ENCODE measurements around the gene EXOSC3.

EXOSC3 gene

DNA sequence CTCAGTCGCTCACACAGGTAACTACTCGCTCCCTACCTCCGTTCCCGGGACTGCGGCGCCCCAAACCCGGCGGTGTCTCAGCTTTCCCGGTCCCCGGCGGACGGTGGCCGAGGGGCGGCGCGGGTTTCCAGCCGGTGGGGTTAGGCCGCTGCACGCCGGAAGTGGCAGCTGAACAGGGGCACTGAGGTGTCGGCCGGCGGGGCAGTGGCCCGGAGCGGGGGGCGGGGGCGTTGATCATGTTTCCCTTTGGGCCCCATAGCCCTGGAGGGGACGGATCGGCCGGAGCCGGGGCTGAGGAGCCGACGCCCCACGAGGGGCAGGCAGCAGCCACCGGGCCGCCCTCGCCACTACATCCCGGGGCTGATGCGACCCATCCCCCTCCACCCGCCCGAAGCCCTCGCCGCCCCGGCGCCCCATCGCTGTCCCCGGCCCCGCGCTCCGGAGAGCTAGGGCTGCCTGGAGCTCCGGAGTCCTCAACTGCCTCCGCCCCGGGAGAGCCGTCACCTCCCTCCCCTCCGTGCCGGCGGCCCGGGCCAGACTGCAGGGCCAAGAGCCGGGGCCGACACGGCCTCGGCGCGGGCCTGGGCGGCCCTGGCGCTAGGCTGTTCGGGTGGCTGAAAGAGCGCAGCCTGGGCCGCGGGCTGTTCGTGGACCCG, 15.9 kb upstream of the EXOSC3 start, which contains the start of gene DCAF10 (continued):
- TF ChIP-seq ZNF610 (tag by site-specific recombination; IDR thresholded peaks at IDR 0.05; ENCODE audit: borderline replicate concordance) (peak; percentile 77; the same call in 1 of the 2 replicates), SALL2 (tag by site-specific recombination; IDR thresholded peaks at IDR 0.05; ENCODE audit: borderline replicate concordance) (peak; percentile 94; the same call in 1 of the 2 replicates), ZFP69B (tag by site-specific recombination; IDR thresholded peaks at IDR 0.05) (peak; percentile 80), ZNF529 (tag by site-specific recombination; IDR thresholded peaks at IDR 0.05; ENCODE audit: insufficient replicate concordance) (no peak), ZNF266 (tag by site-specific recombination; IDR thresholded peaks at IDR 0.05; ENCODE audit: low read depth) (no peak), ZNF707 (tag by site-specific recombination; IDR thresholded peaks at IDR 0.05) (no peak), ZNF23 (tag by site-specific recombination; IDR thresholded peaks at IDR 0.05; ENCODE audit: borderline replicate concordance) (peak; percentile 47; the same call in 1 of the 2 replicates), GLI4 (tag by site-specific recombination; IDR thresholded peaks at IDR 0.05) (peak; percentile 97), ZIC2 (tag by site-specific recombination; IDR thresholded peaks at IDR 0.05) (0 out of 2 replicates have a peak, but pooled peaks have one; percentile 17), HOXC10 (CRISPR knock-in tag; IDR thresholded peaks at IDR 0.05) (no peak), KLF7 (tag by site-specific recombination; IDR thresholded peaks at IDR 0.05; ENCODE audit: borderline replicate concordance) (peak; percentile 94), ZNF416 (tag by site-specific recombination; IDR thresholded peaks at IDR 0.05) (no peak), ZXDB (tag by site-specific recombination; IDR thresholded peaks at IDR 0.05) (peak; percentile 98), ZNF600 (tag by site-specific recombination; IDR thresholded peaks at IDR 0.05) (0 out of 2 replicates have a peak, but pooled peaks have one; percentile 19), ZNF24 (tag by site-specific recombination; IDR thresholded peaks at IDR 0.05) (peak; percentile 87), ZNF292 (tag by site-specific recombination; IDR thresholded peaks at IDR 0.05; ENCODE audit: borderline replicate concordance, low read depth) (no peak), KLF10 (tag by site-specific recombination; IDR thresholded peaks at IDR 0.05) (peak; percentile 69), YY1 (tag by site-specific recombination; IDR thresholded peaks at IDR 0.05) (peak; percentile 84), WT1 (tag by site-specific recombination; IDR thresholded peaks at IDR 0.05) (peak; percentile 56; the same call in 1 of the 2 replicates), ZNF843 (tag by site-specific recombination; IDR thresholded peaks at IDR 0.05) (peak; percentile 64), MZF1 (tag by site-specific recombination; IDR thresholded peaks at IDR 0.05; ENCODE audit: borderline replicate concordance) (peak; percentile 42; the same call in 1 of the 2 replicates), ZNF701 (tag by site-specific recombination; IDR thresholded peaks at IDR 0.05) (no peak)
- TF ChIP-seq, protein P1, sequence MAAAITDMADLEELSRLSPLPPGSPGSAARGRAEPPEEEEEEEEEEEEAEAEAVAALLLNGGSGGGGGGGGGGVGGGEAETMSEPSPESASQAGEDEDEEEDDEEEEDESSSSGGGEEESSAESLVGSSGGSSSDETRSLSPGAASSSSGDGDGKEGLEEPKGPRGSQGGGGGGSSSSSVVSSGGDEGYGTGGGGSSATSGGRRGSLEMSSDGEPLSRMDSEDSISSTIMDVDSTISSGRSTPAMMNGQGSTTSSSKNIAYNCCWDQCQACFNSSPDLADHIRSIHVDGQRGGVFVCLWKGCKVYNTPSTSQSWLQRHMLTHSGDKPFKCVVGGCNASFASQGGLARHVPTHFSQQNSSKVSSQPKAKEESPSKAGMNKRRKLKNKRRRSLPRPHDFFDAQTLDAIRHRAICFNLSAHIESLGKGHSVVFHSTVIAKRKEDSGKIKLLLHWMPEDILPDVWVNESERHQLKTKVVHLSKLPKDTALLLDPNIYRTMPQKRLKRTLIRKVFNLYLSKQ (tag by site-specific recombination; IDR thresholded peaks at IDR 0.05; ENCODE audit: borderline replicate concordance), result peak; percentile 72; the same call in 1 of the 2 replicates
- TF ChIP-seq, protein P2, sequence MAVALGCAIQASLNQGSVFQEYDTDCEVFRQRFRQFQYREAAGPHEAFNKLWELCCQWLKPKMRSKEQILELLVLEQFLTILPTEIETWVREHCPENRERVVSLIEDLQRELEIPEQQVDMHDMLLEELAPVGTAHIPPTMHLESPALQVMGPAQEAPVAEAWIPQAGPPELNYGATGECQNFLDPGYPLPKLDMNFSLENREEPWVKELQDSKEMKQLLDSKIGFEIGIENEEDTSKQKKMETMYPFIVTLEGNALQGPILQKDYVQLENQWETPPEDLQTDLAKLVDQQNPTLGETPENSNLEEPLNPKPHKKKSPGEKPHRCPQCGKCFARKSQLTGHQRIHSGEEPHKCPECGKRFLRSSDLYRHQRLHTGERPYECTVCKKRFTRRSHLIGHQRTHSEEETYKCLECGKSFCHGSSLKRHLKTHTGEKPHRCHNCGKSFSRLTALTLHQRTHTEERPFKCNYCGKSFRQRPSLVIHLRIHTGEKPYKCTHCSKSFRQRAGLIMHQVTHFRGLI (tag by site-specific recombination; IDR thresholded peaks at IDR 0.05), result peak; percentile 46; the same call in 1 of the 2 replicates
- TF ChIP-seq, protein P3, sequence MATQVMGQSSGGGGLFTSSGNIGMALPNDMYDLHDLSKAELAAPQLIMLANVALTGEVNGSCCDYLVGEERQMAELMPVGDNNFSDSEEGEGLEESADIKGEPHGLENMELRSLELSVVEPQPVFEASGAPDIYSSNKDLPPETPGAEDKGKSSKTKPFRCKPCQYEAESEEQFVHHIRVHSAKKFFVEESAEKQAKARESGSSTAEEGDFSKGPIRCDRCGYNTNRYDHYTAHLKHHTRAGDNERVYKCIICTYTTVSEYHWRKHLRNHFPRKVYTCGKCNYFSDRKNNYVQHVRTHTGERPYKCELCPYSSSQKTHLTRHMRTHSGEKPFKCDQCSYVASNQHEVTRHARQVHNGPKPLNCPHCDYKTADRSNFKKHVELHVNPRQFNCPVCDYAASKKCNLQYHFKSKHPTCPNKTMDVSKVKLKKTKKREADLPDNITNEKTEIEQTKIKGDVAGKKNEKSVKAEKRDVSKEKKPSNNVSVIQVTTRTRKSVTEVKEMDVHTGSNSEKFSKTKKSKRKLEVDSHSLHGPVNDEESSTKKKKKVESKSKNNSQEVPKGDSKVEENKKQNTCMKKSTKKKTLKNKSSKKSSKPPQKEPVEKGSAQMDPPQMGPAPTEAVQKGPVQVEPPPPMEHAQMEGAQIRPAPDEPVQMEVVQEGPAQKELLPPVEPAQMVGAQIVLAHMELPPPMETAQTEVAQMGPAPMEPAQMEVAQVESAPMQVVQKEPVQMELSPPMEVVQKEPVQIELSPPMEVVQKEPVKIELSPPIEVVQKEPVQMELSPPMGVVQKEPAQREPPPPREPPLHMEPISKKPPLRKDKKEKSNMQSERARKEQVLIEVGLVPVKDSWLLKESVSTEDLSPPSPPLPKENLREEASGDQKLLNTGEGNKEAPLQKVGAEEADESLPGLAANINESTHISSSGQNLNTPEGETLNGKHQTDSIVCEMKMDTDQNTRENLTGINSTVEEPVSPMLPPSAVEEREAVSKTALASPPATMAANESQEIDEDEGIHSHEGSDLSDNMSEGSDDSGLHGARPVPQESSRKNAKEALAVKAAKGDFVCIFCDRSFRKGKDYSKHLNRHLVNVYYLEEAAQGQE (tag by site-specific recombination; IDR thresholded peaks at IDR 0.05), result peak; percentile 84
- TF ChIP-seq, protein P4, sequence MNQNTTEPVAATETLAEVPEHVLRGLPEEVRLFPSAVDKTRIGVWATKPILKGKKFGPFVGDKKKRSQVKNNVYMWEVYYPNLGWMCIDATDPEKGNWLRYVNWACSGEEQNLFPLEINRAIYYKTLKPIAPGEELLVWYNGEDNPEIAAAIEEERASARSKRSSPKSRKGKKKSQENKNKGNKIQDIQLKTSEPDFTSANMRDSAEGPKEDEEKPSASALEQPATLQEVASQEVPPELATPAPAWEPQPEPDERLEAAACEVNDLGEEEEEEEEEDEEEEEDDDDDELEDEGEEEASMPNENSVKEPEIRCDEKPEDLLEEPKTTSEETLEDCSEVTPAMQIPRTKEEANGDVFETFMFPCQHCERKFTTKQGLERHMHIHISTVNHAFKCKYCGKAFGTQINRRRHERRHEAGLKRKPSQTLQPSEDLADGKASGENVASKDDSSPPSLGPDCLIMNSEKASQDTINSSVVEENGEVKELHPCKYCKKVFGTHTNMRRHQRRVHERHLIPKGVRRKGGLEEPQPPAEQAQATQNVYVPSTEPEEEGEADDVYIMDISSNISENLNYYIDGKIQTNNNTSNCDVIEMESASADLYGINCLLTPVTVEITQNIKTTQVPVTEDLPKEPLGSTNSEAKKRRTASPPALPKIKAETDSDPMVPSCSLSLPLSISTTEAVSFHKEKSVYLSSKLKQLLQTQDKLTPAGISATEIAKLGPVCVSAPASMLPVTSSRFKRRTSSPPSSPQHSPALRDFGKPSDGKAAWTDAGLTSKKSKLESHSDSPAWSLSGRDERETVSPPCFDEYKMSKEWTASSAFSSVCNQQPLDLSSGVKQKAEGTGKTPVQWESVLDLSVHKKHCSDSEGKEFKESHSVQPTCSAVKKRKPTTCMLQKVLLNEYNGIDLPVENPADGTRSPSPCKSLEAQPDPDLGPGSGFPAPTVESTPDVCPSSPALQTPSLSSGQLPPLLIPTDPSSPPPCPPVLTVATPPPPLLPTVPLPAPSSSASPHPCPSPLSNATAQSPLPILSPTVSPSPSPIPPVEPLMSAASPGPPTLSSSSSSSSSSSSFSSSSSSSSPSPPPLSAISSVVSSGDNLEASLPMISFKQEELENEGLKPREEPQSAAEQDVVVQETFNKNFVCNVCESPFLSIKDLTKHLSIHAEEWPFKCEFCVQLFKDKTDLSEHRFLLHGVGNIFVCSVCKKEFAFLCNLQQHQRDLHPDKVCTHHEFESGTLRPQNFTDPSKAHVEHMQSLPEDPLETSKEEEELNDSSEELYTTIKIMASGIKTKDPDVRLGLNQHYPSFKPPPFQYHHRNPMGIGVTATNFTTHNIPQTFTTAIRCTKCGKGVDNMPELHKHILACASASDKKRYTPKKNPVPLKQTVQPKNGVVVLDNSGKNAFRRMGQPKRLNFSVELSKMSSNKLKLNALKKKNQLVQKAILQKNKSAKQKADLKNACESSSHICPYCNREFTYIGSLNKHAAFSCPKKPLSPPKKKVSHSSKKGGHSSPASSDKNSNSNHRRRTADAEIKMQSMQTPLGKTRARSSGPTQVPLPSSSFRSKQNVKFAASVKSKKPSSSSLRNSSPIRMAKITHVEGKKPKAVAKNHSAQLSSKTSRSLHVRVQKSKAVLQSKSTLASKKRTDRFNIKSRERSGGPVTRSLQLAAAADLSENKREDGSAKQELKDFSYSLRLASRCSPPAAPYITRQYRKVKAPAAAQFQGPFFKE (tag by site-specific recombination; IDR thresholded peaks at IDR 0.05; ENCODE audit: borderline replicate concordance), result peak; percentile 87; the same call in 1 of the 2 replicates

Measured in HEK293 (cell line).